Psoas muscle (tissue), 8 donors: ENCODE results near the gene TMEM244. TPM values are rescaled to one million over a fixed set of nuclear protein-coding genes. Genes with fewer than 3 reads are reported as not detected.

Experiments used
- ATAC-seq, 4 donors: fragments of 200-7000 bp; cut with Tn5 transposase; one replicate each; pipeline ENCODE4 v1.9.1; 2020; ENCODE audit warnings: moderate library complexity in 3 of 4, mild to moderate bottlenecking in 2 of 4
- DNase-seq, 2 donors: peaks; one replicate each; pipeline ENCODE4 v3.0.0-alpha.2; 2020
- H3K27ac ChIP-seq: fragments of 200-600 bp; one replicate; pipeline ENCODE4 v1.8.0; 2022
- H3K27me3 ChIP-seq, 3 donors: fragments of 200-600 bp in 1 of 3; one replicate each; pipeline versions ENCODE4 v1.6.1 to v1.8.0; 2013 to 2022; ENCODE audit warnings: low read length in 2 of 3, mild to moderate bottlenecking in 2 of 3, moderate library complexity in 1 of 3; ENCODE audit not compliant: insufficient read depth in 3 of 3
- H3K36me3 ChIP-seq, 2 donors: fragments of 200-600 bp in 1 of 2; one replicate each; pipeline versions ENCODE4 v1.6.1 to v1.8.0; 2013 to 2022; ENCODE audit warnings: low read depth in 1 of 2, mild to moderate bottlenecking in 1 of 2, moderate library complexity in 1 of 2; ENCODE audit not compliant: insufficient read depth in 1 of 2
- H3K4me1 ChIP-seq: fragments of 200-600 bp; one replicate; pipeline ENCODE4 v1.8.0; 2022
- H3K4me3 ChIP-seq: fragments of 200-600 bp; one replicate; pipeline ENCODE4 v1.8.0; 2022; ENCODE audit warnings: mild to moderate bottlenecking
- H3K9me3 ChIP-seq: fragments of 200-600 bp; one replicate; pipeline ENCODE4 v1.8.0; 2022
- CTCF ChIP-seq: fragments of 200-600 bp; IDR thresholded peaks from one replicate; pipeline ENCODE4 v1.8.0; 2022; ENCODE audit warnings: antibody characterized with exemption
- WGBS, 3 donors: extraction: QIAGEN DNeasy Blood & Tissue Kit; methylation state at CpG; one replicate each; pipeline versions ENCODE4 v1.1.6 to v1.1.7; 2013; 5-methylcytosine and 5-hydroxymethylcytosine counted together
- intact Hi-C, 2 donors: fragments of 100-400 bp; cut with DNase I; formaldehyde crosslinking; loops; one replicate each; pipeline versions ENCODE4 v1.11.0 to v1.14.2; 2022
- long read RNA-seq, 2 donors: library from polyadenylated mRNA; unstranded; transcript quantifications; one replicate each; pipeline ENCODE4 v2.0.0, GENCODE V29; 2021
- polyA plus RNA-seq, 3 donors: library from polyadenylated mRNA; stranded (reverse); fragments of 200-250 nt; gene quantifications; one replicate each; pipeline ENCODE4 v1.2.3, GENCODE V29; 2013
- total RNA-seq, 4 donors: library from RNA; stranded (reverse); fragmentation: NEBNext Ultra II Directional in 2 of 4; extraction: Animal tissue kit (Norgen Biotek cat#: 25700) in 2 of 4; gene quantifications; one replicate each; pipeline versions ENCODE4 v1.2.1 to v1.2.4, GENCODE V29; 2021 to 2023
- donor health status: healthy with polysubstance abuse.
- donor health status: DM: no; HTN: no; CAD: no; lungs with moderate emphysema.
- donor health status: Bipolar disorder and iron deficiency.
- donor health status: healthy.
- donor health status: DM: yes; HTN: yes; CAD: no.
- donor health status: DM: no; HTN: no; CAD: no.
- donor health status: DM: no; HTN: no; CAD: no.
- donor health status: DM: yes; HTN: yes; CAD: no.

Gene TMEM244
- not detected for total RNA-seq
- polyA plus RNA-seq = not detected
- long read RNA-seq, donor 1 = 0 reads
- long read RNA-seq, donor 2 = 0 reads

- H3K36me3 ChIP-seq = no peaks in the 10 kb centered on the region
- no peak within 1 kb of the TSS for H3K27ac ChIP-seq
- peak within 1 kb of the TSS; percentile 42 for H3K4me3 ChIP-seq
- H3K9me3 ChIP-seq = peaks cover 6% of the 10 kb centered on the region
- no peaks in the 10 kb centered on the region for H3K27me3 ChIP-seq
- peaks cover 3% of the 10 kb centered on the region for H3K4me1 ChIP-seq
- ATAC-seq (peak in 3 of 4 donors; percentile 16 to 69 (median 44)), DNase-seq (no peak)
- WGBS, 3 donors = 28 to 37% (median 30%) methylated on average over 14 of the region's 14 CpGs
- intact Hi-C loops = no loop called here
- no peak for TF ChIP-seq CTCF
Observed at GRCh38 chr6:129860908-129861665, at the start of gene TMEM244. Gene TMEM244 (minus strand): TSS chr6:129861315. CDS start chr6:129861188, 127 bp downstream.

- Histone ChIP-seq H3K36me3 (no peaks in the 10 kb centered on the region), H3K27me3 (no peaks in the 10 kb centered on the region), H3K4me1 (no peaks in the 10 kb centered on the region), H3K27ac (no peak overlapping the region), H3K4me3 (no peak overlapping the region), H3K9me3 (no peaks in the 10 kb centered on the region)
- DNase-seq = no peak
- intact Hi-C loops = no loop called here
- no peak for TF ChIP-seq CTCF
- no peak for ATAC-seq
Observed at GRCh38 chr6:129908858-129909257, 47.7 kb upstream of the TMEM244 start.

DNA sequence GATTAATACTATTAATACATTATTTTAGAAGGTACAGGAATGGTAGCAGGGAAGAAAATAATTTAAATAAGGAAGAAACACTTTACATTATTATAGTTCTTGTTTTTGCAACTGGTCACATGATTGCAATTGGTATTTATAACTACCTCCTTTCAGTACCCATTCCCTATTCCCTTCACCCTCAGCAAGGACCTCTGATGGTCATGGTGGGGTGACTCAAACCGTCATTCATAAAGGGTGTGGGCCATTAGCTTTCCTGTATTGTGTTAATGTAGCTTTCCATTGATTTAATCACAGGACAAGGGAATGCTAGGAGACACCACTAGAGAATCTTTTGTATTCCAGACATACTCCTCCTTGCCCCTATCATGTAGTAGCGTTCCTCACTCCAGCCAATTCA, 47.2 kb upstream of the TMEM244 start:
- 72 to 88% (median 74%) methylated on average over 2 of the region's 2 CpGs for WGBS, 3 donors
- TF ChIP-seq CTCF = no peak

DNA sequence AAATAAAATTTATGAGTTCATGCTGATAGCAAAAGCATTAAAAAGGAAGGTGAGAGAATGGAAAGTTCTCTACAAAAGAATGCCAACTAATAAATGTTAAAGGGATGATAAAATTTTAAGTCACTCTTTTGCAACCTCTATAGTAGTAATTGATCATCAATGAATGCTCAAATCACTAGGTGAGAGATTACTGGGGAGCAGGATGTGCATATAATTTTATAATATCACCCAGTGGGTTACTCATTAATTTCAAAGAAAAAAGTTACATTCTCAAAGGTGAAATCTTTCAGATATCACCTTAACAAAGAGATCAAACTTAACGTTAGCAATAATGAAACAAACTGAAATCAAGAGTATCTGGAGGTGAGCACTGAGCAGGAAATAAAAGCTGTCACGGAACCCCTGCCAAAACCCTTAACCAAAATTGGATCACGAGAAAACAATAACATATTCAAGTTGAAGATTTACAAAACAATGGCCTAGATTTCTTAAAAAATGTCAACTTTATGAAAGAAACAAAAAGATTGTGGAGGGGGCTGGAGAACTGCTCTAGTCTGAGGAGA, 45.5 kb upstream of the TMEM244 start:
- intact Hi-C loops = no loop called here
- Histone ChIP-seq H3K27ac (no peak overlapping the region), H3K27me3 (no peaks in the 10 kb centered on the region), H3K4me3 (no peak overlapping the region), H3K4me1 (no peaks in the 10 kb centered on the region), H3K9me3 (no peaks in the 10 kb centered on the region), H3K36me3 (no peaks in the 10 kb centered on the region)
- TF ChIP-seq CTCF = no peak
- 57 to 77% (median 72%) methylated on average over 3 of the region's 3 CpGs for WGBS, 3 donors
- DNase-seq (no peak), ATAC-seq (no peak)

More for the DNA sequence above, 47.2 kb upstream of the TMEM244 start:
- intact Hi-C loops = no loop called here
- H3K36me3 ChIP-seq = no peaks in the 10 kb centered on the region
- ATAC-seq (no peak), DNase-seq (no peak)
- no peak overlapping the region for H3K27ac ChIP-seq
- no peaks in the 10 kb centered on the region for H3K4me1 ChIP-seq
- H3K4me3 ChIP-seq = no peak overlapping the region
- H3K27me3 ChIP-seq = no peaks in the 10 kb centered on the region
- H3K9me3 ChIP-seq = no peaks in the 10 kb centered on the region
